Tongue (tissue), 2 donors: ENCODE data around the gene NFATC4. TPM values are rescaled to one million over a fixed set of nuclear protein-coding genes. Genes with fewer than 3 reads are reported as not detected.
"Not testable (repeated sequence)": the region's sequence is repeated elsewhere in the genome, so short reads cannot be mapped to it uniquely, and the experiment has no call there.

Experiments
- DNase-seq: peaks from one replicate; pipeline ENCODE4 v3.0.0-alpha.2; 2015
- total RNA-seq: library from RNA; depleted of rRNA; stranded (reverse); fragments of >200 nt; gene quantifications from one replicate; pipeline ENCODE4 v1.2.3, GENCODE V29; 2014

The NFATC4 gene
- total RNA-seq, 1 donor from 2014 or later = 56.6 TPM

GRCh38 chr14:24339284-24340151, 28.5 kb upstream of the NFATC4 start, which contains the start of gene RIPK3:
Gene RIPK3, minus strand, starts transcription at chr14:24339991. Its CDS starts 165 bp downstream, at chr14:24339826.
- DNase-seq = peak; percentile 44

GRCh38 chr14:24340606-24341005, 27.4 kb upstream of the NFATC4 start:
- no peak for DNase-seq

GRCh38 chr14:24342889-24343288, 25.1 kb upstream of the NFATC4 start:
- DNase-seq = no peak

DNA sequence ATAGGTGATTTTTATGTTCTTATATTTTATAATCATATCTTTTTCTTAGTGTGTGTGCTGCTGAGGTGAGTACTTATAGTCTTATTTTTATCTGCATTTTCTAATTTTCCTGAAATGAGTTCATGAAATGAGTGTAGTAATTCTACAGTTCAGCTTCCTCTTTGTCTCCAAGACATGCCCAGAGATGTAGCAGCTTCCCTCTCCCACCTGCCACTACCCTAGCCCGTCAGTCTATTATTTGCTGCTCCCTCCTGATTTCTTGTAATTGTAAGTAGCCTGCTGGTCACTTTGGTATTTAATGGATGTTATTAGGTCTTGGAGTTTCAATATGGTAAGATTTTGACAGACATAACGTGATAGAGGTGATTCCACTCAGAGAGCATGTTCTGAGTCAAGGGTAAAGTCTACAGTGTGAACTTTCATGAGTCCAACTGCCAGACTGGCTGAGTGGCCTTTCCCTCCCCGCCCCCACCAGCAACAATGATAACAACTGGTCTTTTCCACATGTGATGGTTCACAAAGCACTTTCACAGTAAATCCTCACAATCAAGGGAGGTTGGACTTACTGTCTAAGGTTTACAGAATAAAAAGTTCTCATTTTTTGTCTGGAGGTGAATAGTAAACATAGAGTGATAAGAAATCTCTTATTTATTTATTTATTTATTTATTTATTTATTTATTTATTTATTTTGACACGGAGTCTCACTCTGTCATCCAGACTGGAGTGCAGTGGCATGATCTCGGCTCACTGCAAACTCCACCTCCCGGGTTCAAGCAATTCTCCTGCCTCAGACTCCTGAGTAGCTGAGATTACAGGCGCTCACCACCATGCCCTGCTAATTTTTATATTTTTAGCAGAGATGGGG, 24.0 kb upstream of the NFATC4 start:
- DNase-seq = no peak

GRCh38 chr14:24347134-24347533, 20.9 kb upstream of the NFATC4 start:
- DNase-seq = no peak

- DNase-seq = no peak
Observed at GRCh38 chr14:24348186-24348585, 19.8 kb upstream of the NFATC4 start.

DNA sequence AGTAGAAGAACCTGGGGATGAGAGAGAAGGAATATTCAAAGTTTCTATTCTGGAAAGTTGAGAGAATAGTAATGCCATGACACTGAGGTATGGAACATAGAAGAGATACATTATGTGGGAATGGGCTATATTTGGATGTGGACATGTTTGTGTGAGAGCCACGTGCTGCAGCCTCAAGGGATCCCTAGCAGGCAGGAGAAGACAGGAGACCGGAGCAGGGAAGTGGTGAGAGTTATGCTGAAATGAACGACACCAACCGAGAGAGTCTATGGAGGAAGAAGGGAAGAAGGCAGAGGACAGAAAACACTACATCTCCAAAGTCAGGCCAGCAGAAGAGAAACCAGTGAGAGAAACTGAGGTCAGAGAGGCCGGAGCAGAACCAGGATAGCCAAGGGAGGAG, 18.2 kb upstream of the NFATC4 start:
- no peak for DNase-seq

DNA sequence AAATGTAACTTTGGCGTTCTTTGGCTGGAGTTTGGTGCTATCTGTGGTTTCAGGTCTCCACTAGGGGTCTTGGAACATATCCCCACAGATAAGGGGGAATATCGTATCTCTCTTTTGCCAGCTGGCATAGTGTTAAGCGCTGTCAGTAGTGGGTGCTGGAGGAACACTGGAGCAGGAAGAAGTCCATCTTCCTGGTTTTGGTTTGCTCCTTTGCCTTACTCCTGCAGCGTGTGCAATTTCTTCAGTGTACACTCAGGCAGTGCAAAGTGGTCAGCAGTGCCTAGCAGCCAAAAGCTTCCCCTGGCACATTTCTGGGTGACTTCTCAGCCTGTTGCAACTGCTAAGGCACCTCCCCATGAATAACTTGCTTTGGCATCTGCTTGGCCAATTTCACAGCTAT, 16.5 kb upstream of the NFATC4 start:
- DNase-seq = peak; percentile 38

GRCh38 chr14:24353559-24354481, 14.2 kb upstream of the NFATC4 start:
- no peak for DNase-seq

- DNase-seq = not testable (repeated sequence)
Observed at GRCh38 chr14:24354482-24354825, 13.5 kb upstream of the NFATC4 start.

- DNase-seq = no peak
Observed at GRCh38 chr14:24355009-24355408, 13.0 kb upstream of the NFATC4 start.

- DNase-seq = no peak
Observed at GRCh38 chr14:24356208-24356607, 11.8 kb upstream of the NFATC4 start.

GRCh38 chr14:24360281-24360680, 7.7 kb upstream of the NFATC4 start:
- no peak for DNase-seq

DNA sequence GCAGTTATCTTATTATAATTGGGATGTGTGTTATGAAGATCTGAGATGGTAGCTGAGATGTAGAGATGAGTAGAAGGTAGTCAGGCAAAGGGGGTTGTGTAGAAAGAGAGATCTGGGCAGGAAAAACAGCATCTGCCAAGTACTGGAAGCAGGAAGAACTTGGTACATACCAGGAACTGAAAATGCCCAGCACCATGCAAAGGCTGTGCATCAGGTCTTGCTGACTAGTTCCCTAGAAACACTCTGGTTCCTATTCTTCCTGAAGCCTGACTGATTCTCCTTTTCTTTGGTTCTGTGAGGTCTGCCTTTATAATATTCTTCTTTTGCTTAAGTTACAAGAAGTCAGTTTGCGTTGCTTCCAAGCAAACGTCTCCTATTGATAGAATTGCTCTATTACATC, 6.7 kb upstream of the NFATC4 start:
- DNase-seq = no peak

GRCh38 chr14:24362241-24362960, 5.6 kb upstream of the NFATC4 start:
- DNase-seq = no peak

GRCh38 chr14:24363401-24363800, 4.6 kb upstream of the NFATC4 start:
- DNase-seq = no peak

DNA sequence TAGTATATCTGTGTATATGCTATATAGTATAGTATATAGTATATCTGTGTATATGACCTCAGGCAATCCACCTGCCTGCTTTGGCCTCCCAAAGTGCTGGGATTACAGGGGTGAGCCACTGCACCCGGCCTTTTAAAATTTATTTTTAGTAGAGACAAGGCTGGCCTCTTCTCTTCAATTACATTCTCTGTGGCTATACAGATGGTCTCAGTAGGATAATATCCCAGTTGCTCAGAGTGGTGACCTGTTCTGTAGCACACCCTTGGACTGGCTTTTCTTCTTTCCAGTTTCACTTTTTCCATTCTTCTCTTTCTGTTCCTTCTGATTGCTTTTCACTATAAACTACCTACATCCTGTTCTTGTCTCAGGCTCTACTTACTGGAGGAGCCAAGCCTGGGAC, 3.1 kb upstream of the NFATC4 start:
- DNase-seq = no peak

GRCh38 chr14:24365600-24366412, 2.2 kb upstream of the NFATC4 start:
- peak; percentile 95 for DNase-seq

- no peak for DNase-seq
Observed at GRCh38 chr14:24366413-24366720, 1.6 kb upstream of the NFATC4 start.

DNA sequence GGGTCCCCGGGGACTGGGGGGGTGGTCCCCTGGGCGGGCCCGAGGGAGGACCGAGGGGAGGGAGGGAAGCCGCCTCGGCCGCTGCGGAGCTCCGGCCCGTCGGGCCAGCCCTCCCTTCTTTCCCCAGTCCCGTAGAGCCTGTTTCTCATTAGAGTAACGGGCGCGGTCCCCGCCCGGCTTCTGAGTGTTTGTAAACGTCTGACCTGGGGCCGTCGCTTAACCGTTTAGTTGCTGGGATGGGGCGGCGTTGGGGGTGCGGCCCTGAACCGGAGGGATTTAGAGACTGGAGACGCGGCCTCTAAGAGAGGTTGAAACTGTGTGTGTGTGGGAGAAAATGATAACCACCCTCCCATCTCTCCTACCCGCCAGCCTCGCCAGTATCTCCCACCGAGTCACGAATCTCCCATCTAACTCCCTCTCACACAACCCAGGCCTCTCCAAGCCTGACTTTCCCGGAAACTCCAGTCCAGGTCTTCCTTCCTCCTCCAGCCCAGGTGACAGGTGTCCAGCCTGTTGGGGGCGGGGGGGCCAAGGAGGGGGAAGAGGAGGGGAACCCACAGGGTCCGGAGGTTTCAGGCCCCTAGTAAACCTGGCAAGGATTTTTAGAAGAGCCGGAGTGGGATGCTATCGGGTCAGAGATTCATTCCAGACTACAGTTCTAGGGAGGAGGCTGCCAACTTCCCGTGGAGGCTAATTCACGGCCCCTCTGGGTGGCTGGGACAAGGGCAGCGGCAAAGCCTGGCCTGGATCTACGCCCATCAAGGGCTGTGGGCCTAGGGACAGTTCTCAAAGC, 1.1 kb upstream of the NFATC4 start:
- peak; percentile 97 for DNase-seq
